Coronary artery (tissue), 2 donors: ENCODE data around the gene HSP90AA1.
"Not testable (repeated sequence)": the region's sequence is repeated elsewhere in the genome, so short reads cannot be mapped to it uniquely, and the experiment has no call there.

Experiments used
- DNase-seq: peaks from one replicate; pipeline ENCODE4 v3.0.0-alpha.2; 2017; ENCODE audit warnings: low spot score
- H3K27ac ChIP-seq, 2 donors: fragments of 200-600 bp; sonication (generic); one replicate each; pipeline ENCODE4 v1.5.1; 2016 to 2019
- H3K4me3 ChIP-seq: fragments of 200-600 bp; sonication (generic); 2 replicates; pipeline ENCODE4 v1.5.1; 2016; ENCODE audit warnings: mild to moderate bottlenecking, moderate library complexity
- TF ChIP-seq, protein P1 (sequence below): fragments of 200-600 bp; sonication (generic); IDR thresholded peaks from one replicate; pipeline ENCODE4 v1.5.1; 2019; ENCODE audit warnings: antibody characterized with exemption

The HSP90AA1 gene

DNA sequence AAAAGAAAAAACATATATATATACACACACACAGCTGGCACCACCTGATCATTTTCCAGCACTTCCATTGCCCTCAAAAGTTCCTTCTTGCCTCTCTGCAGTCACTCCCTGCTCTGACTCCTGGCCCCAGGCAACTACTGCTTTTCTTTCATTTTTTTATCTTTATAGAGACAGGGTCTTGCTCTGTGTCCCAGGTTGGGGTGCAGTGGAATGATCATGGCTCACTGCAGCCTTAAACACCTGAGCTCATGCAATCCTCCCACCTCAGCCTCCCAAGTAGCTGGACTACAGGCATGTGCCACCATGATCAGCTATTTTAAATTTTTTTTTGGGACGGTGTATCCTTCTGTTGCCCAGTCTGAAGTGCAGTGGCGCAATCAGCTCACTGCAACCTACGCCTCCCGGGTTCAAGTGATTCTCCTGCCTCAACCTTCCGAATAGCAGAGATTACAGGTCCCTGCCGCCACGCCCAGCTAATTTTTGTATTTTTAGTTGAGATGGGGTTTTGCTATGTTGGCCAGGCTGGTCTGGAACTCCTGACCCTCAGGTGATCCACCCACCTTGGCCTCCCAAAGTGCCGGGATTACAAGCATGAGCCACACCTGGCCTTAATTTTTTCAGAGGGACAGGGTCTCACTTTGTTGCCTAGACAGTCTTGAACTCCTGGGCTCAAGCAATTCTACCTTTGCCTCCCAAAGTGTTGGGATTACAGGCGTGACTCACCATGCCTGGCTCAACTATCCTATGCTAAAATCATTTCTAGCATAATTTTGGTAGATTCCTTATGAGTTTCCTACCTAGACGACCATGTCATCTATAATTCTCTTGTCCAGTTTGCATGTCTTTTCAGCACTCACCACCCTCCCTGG lies 7.8 kb downstream of the HSP90AA1 start:
- TF ChIP-seq, protein P1, sequence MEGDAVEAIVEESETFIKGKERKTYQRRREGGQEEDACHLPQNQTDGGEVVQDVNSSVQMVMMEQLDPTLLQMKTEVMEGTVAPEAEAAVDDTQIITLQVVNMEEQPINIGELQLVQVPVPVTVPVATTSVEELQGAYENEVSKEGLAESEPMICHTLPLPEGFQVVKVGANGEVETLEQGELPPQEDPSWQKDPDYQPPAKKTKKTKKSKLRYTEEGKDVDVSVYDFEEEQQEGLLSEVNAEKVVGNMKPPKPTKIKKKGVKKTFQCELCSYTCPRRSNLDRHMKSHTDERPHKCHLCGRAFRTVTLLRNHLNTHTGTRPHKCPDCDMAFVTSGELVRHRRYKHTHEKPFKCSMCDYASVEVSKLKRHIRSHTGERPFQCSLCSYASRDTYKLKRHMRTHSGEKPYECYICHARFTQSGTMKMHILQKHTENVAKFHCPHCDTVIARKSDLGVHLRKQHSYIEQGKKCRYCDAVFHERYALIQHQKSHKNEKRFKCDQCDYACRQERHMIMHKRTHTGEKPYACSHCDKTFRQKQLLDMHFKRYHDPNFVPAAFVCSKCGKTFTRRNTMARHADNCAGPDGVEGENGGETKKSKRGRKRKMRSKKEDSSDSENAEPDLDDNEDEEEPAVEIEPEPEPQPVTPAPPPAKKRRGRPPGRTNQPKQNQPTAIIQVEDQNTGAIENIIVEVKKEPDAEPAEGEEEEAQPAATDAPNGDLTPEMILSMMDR = no peak
- no peak for DNase-seq
- Histone ChIP-seq H3K4me3 (no peak overlapping the region), H3K27ac (no peak overlapping the region)

DNA sequence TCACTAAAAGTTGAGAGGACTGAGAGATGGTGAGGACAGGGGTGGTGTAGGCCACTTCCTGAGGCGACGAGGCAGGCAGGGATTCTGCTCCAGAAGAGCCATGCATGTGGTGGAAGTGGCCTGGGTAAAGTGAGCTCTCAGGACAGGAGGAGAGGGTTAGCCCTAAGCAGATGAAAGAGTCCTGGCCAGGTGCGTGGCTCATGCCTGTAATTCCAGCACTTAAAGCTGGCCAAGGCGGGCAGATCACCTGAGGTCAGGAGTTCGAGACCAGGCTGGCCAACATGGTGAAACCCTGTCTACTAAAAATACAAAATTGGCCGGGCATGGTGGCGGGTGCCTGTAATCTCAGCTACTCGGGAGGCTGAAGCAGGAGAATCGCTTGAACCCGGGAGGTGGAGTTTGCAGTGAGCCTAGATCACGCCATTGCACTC lies 8.5 kb downstream of the HSP90AA1 start:
- not testable (repeated sequence) for H3K4me3 ChIP-seq, H3K27ac ChIP-seq, DNase-seq

GRCh38 chr14:102077382-102077709 lies 9.5 kb downstream of the HSP90AA1 start:
- Histone ChIP-seq H3K4me3 (no peak overlapping the region), H3K27ac (no peak overlapping the region)
- TF ChIP-seq, protein P1 = no peak
- no peak for DNase-seq

DNA sequence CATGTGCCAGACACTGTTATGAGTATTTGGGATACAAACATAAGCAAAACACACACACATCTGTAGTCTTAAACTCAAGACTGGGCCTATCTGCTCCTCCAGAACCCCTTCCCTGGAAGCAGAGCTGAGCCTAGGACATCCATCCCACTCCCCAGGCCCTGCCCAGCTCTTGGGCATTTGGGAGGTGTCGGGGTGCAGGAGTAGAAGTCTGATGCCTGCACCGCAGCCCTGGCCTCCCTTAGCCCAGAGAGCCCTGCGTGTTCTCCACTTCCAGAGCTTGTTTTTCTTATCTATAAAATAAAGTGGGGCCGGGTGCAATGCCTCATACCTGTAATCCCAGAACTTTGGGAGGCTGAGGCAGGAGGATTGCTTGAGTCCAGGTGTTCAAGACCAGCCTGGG lies 11.7 kb downstream of the HSP90AA1 start:
- no peak for DNase-seq
- no peak overlapping the region for H3K4me3 ChIP-seq
- TF ChIP-seq, protein P1 = no peak
- H3K27ac ChIP-seq = no peak overlapping the region

DNA sequence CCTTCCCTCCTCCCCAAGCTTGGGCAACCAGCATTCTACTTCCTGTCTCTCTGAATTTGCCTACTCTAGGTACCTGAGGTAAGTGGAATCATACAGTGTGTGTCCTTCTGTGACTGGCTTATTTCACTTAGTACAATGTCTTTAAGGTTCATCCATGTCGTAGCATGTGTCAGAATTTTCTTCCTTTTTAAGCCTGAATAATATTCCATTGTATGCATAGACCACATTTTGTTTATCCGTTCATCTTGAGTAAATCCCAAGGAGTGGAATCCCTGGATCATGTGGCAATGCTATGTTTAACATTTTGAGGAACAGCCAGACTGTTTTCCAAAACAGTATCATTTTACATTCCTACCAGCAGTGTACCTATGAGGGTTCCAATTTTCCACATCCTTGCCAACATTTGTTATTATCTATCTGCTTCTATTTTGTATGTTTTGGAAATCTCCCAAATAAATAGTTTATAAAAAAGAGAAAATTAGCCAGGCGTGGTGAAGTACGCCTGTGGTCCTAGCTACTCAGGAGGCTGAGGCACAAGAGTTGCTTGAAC lies 12.4 kb downstream of the HSP90AA1 start:
- no peak for DNase-seq
- TF ChIP-seq, protein P1 = no peak
- Histone ChIP-seq H3K27ac (no peak overlapping the region), H3K4me3 (no peak overlapping the region)

GRCh38 chr14:102071283-102071998 lies 15.4 kb downstream of the HSP90AA1 start:
- TF ChIP-seq, protein P1 = no peak
- H3K27ac ChIP-seq = no peak overlapping the region

DNA sequence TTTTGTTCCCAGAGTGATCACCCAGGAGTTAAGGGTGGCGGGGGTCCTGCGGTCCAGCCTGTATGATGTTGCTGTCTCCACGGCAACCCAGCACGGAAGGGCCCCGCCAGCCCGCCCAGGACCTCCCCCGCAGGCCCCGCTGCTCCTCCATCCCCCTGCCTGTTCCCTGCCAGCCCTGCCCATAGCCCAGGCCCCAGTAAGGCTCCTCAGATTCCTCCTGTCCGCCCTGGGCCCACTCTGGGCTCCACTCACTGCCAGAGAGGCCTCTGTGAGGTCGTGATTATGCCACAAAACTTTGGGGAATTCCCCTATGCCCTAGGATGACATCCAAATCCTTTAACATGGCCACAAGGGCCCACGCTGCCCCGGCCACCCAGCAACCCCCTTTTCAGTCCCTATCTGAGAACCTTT lies 20.8 kb downstream of the HSP90AA1 start:
- Histone ChIP-seq H3K27ac (no peak overlapping the region), H3K4me3 (no peak overlapping the region)
- TF ChIP-seq, protein P1 = no peak
- DNase-seq = no peak

More at GRCh38 chr14:102071283-102071998, 15.4 kb downstream of the HSP90AA1 start:
- DNase-seq = no peak
- no peak overlapping the region for H3K4me3 ChIP-seq

DNA sequence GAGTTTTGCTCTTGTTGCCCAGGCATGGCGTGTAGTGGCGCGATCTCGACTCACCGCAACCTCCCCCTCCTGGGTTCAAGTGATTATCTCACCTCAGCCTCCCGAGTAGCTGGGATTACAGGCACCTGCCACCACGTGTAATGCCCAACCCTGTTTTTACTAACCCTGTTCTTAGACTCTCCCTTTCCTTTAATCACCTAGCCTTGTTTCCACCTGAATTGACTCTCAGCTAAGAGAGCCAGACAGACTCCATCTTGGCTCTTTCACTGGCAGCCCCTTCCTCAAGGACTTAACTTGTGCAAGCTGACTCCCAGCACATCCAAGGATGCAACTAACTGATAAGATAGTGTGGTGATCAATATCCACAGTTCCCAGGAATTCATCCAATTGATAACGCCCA lies 22.3 kb downstream of the HSP90AA1 start:
- not testable (repeated sequence) for H3K4me3 ChIP-seq, H3K27ac ChIP-seq, DNase-seq
